Stimulated activated CD8-positive, alpha-beta memory T cell treated with anti-CD3 and anti-CD28 coated beads, Interleukin-12 subunit alpha, Interleukin-12 subunit beta, amount 100 ng/mL, for 24 hours (primary cell): Measurements from ENCODE around the gene ORMDL2.
A peak's percentile ranks its signal among the peaks of the same experiment; 100 is the strongest.

ENCODE experiments used
- DNase-seq: peaks from one replicate; pipeline ENCODE4 v3.0.0-alpha.2; 2020; ENCODE audit errors: extremely low read depth

Gene ORMDL2, protein sequence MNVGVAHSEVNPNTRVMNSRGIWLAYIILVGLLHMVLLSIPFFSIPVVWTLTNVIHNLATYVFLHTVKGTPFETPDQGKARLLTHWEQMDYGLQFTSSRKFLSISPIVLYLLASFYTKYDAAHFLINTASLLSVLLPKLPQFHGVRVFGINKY

DNA sequence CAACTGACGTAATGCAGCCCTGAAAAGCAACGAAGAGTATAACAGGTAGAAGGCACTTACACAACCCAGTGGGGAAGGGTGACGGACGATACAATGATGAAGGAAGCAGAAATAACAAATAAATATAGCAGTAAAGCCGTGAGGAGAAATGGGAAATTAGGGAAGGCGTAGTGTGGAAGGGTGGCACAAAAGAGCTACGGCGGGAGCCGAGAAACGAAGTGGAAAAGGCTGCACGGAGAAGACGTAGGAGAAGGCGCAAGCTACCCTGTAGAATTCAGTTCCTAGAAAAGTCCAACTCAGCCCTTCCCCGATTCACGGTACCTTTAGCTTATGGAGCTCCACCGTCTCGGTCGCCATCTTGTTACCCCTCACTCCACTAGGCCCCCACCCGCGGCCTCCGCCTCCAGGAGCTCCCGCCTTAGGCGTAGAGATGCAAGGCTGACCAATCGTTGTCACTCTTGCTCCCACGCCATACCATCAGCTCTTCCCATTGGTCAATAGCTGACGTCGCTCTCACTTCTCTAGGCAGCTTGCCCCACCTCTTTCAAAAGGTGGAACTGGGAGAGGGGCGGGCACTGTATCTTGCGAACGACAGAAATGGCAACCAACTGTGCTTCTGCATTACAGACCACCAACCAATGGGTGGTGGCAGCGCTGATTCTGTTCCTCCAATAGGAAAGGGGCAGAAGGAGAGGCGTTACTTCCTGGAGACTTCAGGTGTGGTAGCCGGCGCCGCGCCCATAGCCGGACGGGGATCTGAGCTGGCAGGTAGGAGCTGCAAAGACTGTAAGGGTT lies at the start of gene ORMDL2, which contains the start of gene SARNP:
ORMDL2 (plus strand) TSS at position 697 of the 795 bp plus-strand sequence. CDS start 959 bp downstream, outside the sequence.
SARNP (minus strand) TSS at position 380 of the 795 bp plus-strand sequence; CDS start at position 357, 23 bp downstream.
- DNase-seq: peak; percentile 89

GRCh38 chr12:55771736-55772135 lies 46.1 kb upstream of the ORMDL2 start:
- no peak for DNase-seq

GRCh38 chr12:55777856-55778255 lies 40.0 kb upstream of the ORMDL2 start:
- DNase-seq: no peak

GRCh38 chr12:55780685-55781084 lies 37.2 kb upstream of the ORMDL2 start:
- no peak for DNase-seq

GRCh38 chr12:55788546-55788945 lies 29.3 kb upstream of the ORMDL2 start:
- no peak for DNase-seq

- no peak for DNase-seq
These were observed 28.7 kb upstream of the ORMDL2 start for GRCh38 chr12:55789171-55789570.

GRCh38 chr12:55789893-55790292 lies 27.9 kb upstream of the ORMDL2 start:
- no peak for DNase-seq

DNA sequence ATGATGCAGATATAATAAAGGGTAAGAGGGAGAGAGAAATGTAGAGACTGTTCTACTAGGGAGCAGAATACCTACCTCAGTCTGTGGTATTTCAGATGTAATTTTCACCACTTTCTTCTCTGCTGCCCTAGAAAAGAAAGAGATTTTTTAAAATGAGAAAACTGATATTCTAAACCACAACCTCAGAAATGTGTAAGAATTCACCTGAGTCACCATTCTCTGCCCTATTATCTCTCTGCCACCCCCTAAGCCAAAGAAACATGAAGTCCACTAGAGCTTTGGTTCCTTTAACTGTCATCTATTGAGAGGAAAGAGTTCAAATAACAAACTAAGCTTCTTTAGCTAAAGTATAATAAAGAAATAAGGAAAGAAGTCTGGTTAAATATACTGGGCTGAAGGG lies 21.9 kb upstream of the ORMDL2 start:
- DNase-seq: no peak

DNA sequence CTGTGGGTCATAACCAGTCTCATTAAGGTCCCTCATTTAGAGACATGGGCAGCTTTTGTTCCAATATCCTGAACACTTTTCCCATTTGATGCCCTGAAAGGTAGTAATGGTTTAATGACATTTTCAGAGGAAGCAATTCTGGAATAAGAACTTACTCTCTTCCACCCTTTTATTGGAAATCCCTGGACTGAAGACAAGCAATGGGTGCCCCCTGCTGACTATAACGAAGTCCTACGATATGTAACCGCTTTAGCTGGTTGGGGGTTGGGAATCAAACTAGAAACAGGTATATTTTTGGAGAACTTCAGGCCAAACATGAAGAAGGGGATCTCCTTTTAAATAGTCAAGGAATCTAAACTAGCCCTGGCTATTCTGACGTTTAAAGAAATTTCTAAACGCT lies 20.8 kb upstream of the ORMDL2 start:
- no peak for DNase-seq

- no peak for DNase-seq
These were observed 20.3 kb upstream of the ORMDL2 start for GRCh38 chr12:55797550-55797949.

- no peak for DNase-seq
These were observed 10.9 kb upstream of the ORMDL2 start for GRCh38 chr12:55806982-55807381.

DNA sequence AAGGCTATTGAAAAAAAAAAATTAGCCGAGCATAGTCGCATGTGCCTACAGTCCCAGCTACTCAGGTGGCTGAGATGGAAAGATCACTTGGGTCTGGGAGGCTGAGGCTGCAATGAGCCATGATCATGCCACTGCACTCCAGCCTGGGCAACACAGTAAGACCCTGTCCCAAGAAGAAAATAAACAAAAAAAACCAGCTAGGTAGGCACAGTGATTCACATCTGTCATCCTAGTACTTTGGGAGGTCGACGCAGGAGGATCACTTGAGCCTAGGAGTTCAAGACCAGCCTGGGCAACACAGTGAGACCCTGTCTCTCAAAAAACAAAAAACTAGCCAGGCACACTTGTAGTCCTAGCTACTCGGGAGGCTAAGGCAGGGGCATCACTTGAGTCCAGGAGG lies 8.6 kb upstream of the ORMDL2 start:
- DNase-seq: no peak

DNA sequence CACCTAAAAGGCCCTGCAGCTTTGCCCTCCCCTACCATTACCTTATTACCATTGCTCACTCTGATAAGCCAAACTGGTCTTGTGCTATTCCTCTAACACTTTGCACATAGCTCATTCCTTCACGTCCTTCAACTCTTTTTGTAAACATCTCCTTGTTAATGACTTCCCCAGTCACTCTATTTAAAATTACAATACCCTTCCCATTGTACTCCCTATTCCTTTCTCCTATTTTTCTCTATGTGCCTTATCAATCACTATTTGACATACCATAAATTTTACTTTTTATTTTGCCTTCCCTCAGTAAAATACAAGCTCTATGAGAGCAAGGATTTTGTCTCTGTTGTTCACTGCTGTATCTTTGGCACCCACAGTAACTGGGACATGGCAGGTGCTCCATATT lies 5.8 kb upstream of the ORMDL2 start:
- DNase-seq: no peak

DNA sequence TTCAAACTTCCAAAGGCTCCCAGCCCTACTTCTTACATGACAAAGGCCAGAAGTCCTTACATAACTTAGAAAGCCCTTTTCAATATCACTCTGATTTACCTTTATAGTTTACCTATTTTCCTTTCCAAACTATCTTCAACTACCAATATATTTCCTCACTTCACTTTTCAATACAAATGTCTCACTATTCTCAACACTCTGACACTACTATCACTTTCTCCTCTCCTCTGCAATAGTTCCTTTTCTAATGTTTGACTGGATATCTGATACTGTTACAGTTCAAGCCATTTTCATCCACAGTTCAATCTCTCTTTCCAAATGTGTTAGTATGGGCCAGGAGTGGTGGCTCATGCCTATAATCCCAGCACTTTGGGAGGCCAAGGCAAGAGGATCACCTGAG lies 3.6 kb upstream of the ORMDL2 start:
- no peak for DNase-seq

- no peak for DNase-seq
These were observed 2.4 kb upstream of the ORMDL2 start for GRCh38 chr12:55815473-55815872.

GRCh38 chr12:55816881-55817344 lies 928 bp upstream of the ORMDL2 start:
- no peak for DNase-seq

- DNase-seq: no peak
These were observed 393 bp downstream of the ORMDL2 start for GRCh38 chr12:55818140-55818728.

DNA sequence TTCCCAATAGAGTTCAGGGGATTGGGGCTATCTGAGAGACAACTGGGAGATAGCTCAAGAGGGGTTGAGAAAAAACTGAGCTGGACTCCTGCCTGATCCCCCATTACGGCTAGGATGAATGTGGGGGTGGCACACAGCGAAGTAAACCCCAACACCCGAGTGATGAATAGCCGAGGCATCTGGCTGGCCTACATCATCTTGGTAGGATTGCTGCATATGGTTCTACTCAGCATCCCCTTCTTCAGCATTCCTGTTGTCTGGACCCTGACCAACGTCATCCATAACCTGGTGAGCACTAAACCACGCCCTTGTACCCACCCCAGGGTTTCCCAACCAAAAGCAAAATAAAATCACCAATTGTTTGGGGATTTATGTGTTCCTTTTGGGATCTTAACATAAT lies 1.0 kb downstream of the ORMDL2 start:
- DNase-seq: no peak

- DNase-seq: no peak
These were observed 2.8 kb downstream of the ORMDL2 start for GRCh38 chr12:55820679-55821078.

GRCh38 chr12:55822228-55822627 lies 4.4 kb downstream of the ORMDL2 start:
- no peak for DNase-seq

DNA sequence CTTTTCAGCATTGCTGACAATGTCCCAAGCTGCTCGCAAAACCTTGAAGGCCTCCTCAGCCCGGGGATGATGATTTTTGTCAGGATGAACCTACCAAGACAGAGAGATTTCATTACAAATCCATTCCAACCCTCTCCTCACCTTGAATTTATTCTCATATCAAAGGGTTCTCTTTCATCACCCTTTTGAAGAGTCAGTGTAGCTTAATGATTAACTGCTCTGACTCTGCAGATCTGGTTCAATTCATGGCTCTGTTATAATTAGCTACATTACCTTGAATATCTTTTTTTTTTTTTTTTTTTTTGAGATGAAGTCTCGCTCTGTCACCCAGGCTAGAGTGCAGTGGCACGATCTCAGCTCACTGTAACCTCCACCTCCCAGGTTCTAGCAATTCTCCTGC lies 5.6 kb downstream of the ORMDL2 start:
- no peak for DNase-seq

- DNase-seq: no peak
These were observed 6.9 kb downstream of the ORMDL2 start for GRCh38 chr12:55824726-55825125.

DNA sequence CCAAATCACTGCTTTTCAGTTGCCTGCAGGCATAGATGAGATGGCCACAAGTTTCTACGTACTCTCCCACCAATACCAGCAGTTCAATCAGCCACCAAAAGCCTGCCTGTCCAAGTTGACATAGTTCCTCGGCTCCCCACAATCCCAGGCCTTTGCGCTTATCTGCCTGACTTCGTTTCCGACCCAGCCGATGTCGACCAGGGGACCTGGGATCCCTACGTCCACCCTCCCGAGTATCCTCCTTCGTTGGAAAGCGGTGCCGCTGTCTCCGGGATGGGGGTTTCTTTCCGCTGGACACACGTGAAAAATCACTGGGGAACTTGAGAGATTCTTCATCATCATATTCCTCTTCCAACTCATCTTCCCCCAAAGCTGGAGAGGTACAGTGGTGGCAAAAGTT lies 10.0 kb downstream of the ORMDL2 start:
- no peak for DNase-seq
